GM21529 (cell line): ENCODE data around the gene TMEM135.

Experiments
- ATAC-seq: cut with Tn5 transposase; IDR thresholded peaks from one replicate; pipeline ENCODE4 v1.9.1; 2021; ENCODE audit not compliant: unreplicated experiment

The TMEM135 gene

DNA sequence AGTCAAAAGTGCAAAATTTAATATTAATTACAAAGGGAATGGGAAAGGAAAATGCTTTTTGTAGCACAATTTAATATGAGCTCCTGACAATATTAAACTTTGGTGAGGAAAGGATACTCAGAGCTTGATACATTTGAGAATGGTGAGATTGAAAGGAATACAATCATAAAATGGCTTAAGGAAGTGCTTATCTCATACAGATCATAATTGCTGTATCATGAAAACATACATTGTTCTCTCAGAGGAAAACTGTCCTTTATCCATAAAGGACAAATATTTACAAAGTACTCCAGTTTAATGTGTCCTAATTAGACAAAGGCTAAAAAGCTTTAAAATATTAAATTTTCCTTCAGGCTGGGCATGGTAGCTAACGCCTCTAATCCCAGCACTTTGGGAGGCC, 260.4 kb downstream of the TMEM135 start:
- ATAC-seq, result no peak

DNA sequence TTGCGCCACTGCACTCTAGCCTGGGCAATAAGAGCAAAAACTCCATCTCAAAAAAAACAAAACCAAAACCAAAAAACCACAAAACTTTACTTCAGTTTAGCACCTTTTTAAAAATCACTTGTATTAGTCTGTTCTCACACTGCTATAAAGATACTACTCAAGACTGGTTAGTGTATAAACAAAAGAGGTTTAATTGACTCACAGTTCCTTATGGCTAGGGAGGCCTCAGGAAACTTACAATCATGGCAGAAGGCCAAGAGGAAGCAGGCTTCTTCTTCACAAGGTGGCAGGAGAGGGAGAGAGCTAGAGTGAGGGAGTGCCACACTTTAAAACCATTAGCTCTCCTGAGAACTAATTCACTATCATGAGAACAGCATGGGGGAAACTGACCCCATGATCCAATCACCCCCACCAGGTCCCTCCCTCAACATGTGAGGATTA, 261.3 kb downstream of the TMEM135 start:
- no peak for ATAC-seq

DNA sequence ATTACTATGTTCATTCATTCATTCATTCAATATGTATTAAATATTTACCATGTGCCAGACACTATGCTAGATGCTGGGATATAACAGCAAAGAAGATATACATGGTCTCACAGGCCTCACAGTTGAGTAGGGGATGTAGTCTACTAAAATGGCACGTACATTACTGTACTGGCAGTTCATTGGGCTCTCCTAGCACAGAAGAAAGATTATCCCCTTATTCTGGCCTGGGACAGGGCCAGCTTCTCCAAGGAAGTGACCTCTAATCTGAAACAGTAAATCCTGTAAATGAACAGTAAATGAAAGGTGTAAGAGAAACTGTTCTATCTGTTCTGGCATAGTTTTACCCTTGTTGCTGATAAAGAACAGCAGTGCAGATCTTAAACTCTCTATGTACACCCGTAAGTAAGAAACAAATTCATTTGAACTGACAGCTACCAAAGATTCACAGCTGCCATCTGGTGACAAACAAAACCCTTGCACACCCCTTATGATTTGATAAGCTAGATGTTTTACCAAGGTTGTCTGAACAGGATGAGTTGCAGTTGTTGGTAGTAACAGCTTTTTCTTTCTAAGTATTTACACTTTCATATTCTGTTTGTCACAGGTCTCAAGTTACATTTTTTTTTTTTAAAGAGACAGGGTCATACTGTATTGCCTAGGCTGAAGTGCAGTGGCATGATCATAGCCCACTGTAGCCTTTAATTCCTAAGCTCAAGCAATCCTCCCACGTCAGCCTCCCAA, 263.1 kb downstream of the TMEM135 start:
- peak; percentile 71 for ATAC-seq

DNA sequence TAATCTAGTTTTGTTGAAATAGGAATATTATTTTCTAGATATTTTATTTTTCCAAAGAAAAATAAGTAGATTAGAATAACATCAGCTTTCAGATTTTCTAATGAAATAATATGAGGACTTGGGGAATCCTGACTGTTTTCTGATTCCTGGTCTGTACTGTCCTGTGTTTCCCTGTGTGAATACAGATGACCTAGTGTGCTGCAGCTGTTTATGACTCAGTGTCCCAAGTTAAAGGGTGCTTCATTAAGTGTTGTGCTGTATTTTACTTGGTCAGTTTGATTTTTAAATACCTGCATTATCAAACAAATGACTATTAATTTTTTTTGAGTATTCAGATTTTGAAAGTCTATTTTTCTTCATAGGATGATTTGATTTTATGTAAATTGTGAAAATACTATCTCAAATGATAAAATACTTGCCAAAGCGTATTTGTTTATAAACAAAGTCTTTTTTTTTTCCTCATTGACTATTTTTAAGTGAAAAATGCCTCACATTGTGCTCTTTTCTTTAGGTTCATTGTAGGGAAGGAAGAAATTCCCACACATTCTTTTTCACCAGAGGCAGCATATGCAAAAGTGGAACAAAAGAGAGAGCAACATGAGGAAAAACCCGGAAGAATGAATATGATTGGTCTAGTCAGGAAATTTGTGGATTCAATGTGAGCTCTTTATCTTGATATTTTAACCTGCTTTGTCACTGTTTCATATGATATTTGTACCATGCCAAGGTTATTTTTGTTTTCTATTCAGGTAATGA, 264.2 kb downstream of the TMEM135 start:
- no peak for ATAC-seq

- no peak for ATAC-seq
These were observed 266.7 kb downstream of the TMEM135 start for GRCh38 chr11:87304412-87304811.

DNA sequence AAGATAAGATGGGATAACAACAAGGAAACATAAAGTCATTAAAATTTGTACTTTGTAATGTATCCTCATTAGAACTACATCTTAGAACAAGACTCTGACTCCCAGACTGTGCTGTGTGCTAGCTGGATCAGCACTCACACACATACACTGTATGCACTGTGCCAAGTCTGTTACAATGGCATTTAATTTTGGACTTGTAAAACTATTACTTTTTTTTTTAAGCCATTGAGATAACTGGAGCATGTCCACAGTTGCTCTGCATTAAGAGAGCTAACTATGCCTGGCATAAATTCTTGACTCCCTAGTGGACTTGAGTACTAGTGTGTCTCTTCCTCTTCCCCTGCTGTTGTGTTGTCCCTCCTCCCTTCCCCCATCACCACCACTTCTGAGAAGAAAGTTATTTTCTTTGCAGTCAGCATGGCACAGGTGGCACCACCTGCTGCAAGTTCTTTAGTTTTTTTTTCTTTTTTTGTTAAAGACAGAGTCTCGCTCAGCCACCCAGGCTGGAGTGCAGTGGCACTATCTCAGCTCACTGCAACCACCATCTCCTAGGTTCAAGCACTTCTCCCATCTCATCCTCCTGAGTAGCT, 268.6 kb downstream of the TMEM135 start:
- ATAC-seq, result no peak

DNA sequence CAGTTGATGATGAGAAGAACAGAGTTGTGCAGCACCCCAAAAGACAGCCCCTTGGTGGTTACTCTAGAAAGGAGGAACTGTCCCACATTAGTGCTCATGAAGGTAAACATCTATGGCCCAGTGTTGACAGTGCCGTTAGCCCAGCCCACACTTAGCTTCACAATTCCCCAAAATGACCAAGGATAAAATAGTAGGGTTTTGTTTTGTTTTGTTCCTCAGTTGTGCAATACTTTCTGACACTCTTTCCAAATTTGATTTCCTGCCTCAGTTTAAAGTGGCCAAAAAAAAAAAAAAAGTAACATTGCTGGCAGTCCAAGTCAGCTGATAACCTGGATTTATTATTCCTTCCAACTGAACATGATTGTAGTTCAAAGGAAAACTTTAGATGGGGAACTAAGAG, 269.4 kb downstream of the TMEM135 start:
- ATAC-seq, result no peak

- ATAC-seq, result no peak
These were observed 277.5 kb downstream of the TMEM135 start for GRCh38 chr11:87315229-87315628.

- no peak for ATAC-seq
These were observed 278.8 kb downstream of the TMEM135 start for GRCh38 chr11:87316491-87316890.

- no peak for ATAC-seq
These were observed 279.7 kb downstream of the TMEM135 start for GRCh38 chr11:87317441-87317840.

DNA sequence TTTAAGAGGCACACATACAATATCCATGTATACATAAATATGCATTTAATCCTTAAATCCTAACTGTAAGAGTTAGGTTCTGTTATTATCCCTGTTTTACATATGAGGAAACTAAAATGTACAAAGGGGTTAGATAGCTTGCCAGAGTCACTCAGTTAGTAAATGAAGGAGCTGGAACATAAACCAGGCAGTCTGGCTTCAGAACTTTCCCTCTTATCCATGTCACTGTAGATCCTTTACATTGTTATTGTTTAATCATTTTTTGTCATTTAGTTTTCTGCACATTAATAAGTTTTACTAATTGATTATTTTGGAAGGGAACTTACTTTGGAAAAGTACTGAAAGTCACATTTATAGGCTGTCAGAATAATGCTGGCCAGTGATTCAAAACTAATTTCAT, 282.4 kb downstream of the TMEM135 start:
- no peak for ATAC-seq

- ATAC-seq, result no peak
These were observed 284.8 kb downstream of the TMEM135 start for GRCh38 chr11:87322568-87322967.

GRCh38 chr11:87323899-87324298, 286.2 kb downstream of the TMEM135 start:
- ATAC-seq, result no peak

DNA sequence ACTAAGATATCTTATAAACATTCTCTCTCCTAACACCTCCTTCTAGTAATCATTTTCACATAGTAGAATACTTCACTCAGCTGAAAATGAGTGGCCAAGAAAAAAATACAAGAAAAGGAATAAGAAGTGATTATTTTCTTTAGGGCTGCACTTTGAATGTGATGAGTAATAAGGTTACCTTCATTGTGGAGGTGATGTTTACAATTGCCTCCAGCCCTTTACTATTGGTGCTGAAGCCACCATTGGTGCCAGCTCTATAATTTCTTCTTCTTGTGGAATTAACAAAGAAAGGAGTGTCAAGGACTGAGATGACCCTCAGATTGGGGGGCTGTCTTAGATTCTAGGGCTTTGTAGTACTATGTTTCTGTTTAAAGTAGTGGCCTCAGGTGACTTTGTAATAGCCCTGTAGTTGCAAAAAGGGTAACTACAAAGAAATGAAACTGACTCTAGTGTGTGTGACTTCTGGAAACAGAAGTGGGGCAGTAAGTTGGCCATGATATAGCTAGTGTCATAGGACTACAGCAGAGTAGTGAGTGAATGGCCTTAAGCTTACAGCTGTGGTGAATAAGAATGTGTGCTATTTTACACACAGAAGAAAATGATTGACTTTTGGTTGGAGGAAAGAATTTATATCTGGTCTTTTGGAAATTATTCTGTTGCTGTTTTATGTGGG, 287.2 kb downstream of the TMEM135 start:
- ATAC-seq, result peak; percentile 81

- no peak for ATAC-seq
These were observed 287.7 kb downstream of the TMEM135 start for GRCh38 chr11:87325490-87325872.

GRCh38 chr11:87326594-87326993, 288.9 kb downstream of the TMEM135 start:
- ATAC-seq, result no peak

DNA sequence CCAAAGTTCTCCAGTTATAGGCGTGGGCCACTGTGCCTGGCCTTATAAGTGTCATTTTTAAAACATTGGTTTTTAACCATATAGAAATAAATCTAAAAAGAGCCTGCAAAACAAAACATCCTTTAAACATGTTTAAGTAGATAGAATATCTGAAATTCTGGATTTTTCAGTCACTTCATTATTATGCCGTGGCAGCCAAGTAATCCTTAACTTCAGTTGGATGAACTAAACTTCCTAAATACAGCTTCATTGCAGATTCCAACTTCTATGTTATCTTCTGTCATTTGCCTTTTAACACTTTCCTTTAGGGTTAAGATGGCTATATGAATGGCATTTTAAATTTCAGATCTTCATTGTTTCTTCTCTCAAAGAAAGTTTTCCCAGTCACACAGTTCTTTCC, 291.4 kb downstream of the TMEM135 start:
- ATAC-seq, result no peak

- ATAC-seq, result no peak
These were observed 292.5 kb downstream of the TMEM135 start for GRCh38 chr11:87330187-87330601.

DNA sequence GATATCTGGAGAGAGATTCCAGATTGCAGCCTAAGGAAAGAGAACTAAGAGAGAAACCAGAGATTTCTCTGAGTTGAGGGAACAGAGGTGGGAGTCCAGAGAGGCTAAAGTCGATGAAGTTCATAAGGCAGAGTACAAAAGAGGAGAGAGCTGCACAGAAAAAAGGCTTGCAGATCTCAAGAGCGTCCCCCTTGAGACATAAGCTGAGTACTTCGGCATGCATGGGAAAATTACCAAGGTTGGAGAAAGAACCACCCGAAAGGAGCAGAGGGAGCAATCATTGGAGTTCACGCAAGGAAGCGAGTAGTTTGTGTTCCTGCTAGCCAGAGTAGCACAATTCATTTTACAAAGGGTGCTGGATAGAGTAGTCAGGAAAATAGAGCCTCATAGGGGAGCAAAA, 293.5 kb downstream of the TMEM135 start:
- no peak for ATAC-seq

GRCh38 chr11:87338046-87338639, 300.4 kb downstream of the TMEM135 start:
- ATAC-seq, result no peak

DNA sequence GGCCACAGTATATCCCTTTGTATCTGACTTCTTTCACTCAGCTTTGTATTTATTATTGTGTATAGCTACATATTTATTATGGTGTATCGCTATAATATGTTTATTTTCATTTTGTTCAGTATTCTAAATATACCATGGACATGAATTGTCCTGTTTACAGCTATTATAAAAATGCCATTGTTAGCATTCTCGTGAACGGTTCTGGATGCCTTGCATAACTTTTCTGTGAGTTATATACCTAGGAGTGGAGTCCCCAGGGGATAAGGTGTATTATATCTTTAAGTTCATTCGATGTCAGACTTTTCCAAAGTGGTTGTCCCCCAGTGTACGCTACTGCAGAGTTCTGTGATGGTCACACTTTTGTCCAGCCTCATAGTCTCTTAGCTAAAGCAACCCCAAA, 301.7 kb downstream of the TMEM135 start:
- no peak for ATAC-seq
